Fibroblast of mammary gland (primary cell): ENCODE results near the gene SLBP.

Source experiments
- DNase-seq: peaks from one replicate; pipeline ENCODE4 v3.0.0-alpha.2; 2010; ENCODE audit warnings: low read depth
- H3K4me3 ChIP-seq: 2 replicates; pipeline ENCODE4 v1.5.1; 2011; ENCODE audit warnings: low read depth, mild to moderate bottlenecking, low read length, moderate library complexity; ENCODE audit not compliant: control insufficient read depth
- CTCF ChIP-seq: conservative IDR thresholded peaks from 2 replicates; pipeline ENCODE4 v1.5.1; 2011; ENCODE audit warnings: low read depth, low read length, inconsistent platforms; ENCODE audit not compliant: control insufficient read depth, insufficient read depth

SLBP gene

GRCh38 chr4:1722551-1723118 is 10.5 kb upstream of the SLBP start:
- DNase-seq, result no peak
- TF ChIP-seq CTCF, result no peak
- H3K4me3 ChIP-seq, result peak overlapping the region; percentile 75

GRCh38 chr4:1721666-1722550 is 9.8 kb upstream of the SLBP start:
- H3K4me3 ChIP-seq, result peak overlapping the region; percentile 75
- no peak for DNase-seq
- no peak for TF ChIP-seq CTCF

GRCh38 chr4:1721003-1721665 is 9.0 kb upstream of the SLBP start, which contains the start of the genes TACC3 and TMEM129:
TACC3 (plus strand) TSS chr4:1721521; CDS start chr4:1723422, 1,901 bp downstream.
TMEM129 (minus strand) TSS chr4:1721323; CDS start chr4:1720837, 486 bp downstream.
- peak; percentile 84 for DNase-seq
- TF ChIP-seq CTCF, result no peak

GRCh38 chr4:1720163-1720983 is 8.3 kb upstream of the SLBP start:
- no peak for TF ChIP-seq CTCF
- H3K4me3 ChIP-seq, result peak overlapping the region; percentile 67
- DNase-seq, result peak; percentile 29

More at GRCh38 chr4:1721003-1721665, 9.0 kb upstream of the SLBP start, which contains the start of the genes TACC3 and TMEM129:
- peak within 1 kb of the TSS; percentile 75 for H3K4me3 ChIP-seq

GRCh38 chr4:1718095-1718850 is 6.2 kb upstream of the SLBP start:
- H3K4me3 ChIP-seq, result no peak overlapping the region
- no peak for TF ChIP-seq CTCF
- DNase-seq, result no peak
